GM03348 (cell line): ENCODE measurements around the gene EIF4EBP3.

ENCODE experiments used
- DNase-seq: peaks from one replicate; pipeline ENCODE4 v3.0.0; 2012; ENCODE audit warnings: low spot score

The EIF4EBP3 gene

GRCh38 chr5:140547508-140548299, at the start of gene EIF4EBP3:
Gene EIF4EBP3, plus strand, starts transcription at chr5:140547662. Its CDS starts 76 bp downstream, at chr5:140547738.
- peak; percentile 97 for DNase-seq

GRCh38 chr5:140497897-140498296, 49.6 kb upstream of the EIF4EBP3 start:
- DNase-seq: no peak

GRCh38 chr5:140498591-140498990, 48.9 kb upstream of the EIF4EBP3 start:
- DNase-seq: no peak

GRCh38 chr5:140502834-140503233, 44.6 kb upstream of the EIF4EBP3 start:
- DNase-seq: no peak

GRCh38 chr5:140509898-140510297, 37.6 kb upstream of the EIF4EBP3 start:
- DNase-seq: no peak

GRCh38 chr5:140513124-140513523, 34.3 kb upstream of the EIF4EBP3 start:
- DNase-seq: no peak

- DNase-seq: no peak
Measured at GRCh38 chr5:140524003-140524402, 23.5 kb upstream of the EIF4EBP3 start.

- no peak for DNase-seq
Measured at GRCh38 chr5:140540227-140540626, 7.2 kb upstream of the EIF4EBP3 start.

- no peak for DNase-seq
Measured at GRCh38 chr5:140542972-140543371, 4.5 kb upstream of the EIF4EBP3 start.

- DNase-seq: no peak
Measured at GRCh38 chr5:140544986-140545385, 2.5 kb upstream of the EIF4EBP3 start.

- no peak for DNase-seq
Measured at GRCh38 chr5:140545606-140546005, 1.9 kb upstream of the EIF4EBP3 start.

- DNase-seq: no peak
Measured at GRCh38 chr5:140546851-140547507, 483 bp upstream of the EIF4EBP3 start.

GRCh38 chr5:140548300-140548688, 832 bp downstream of the EIF4EBP3 start:
- DNase-seq: no peak

GRCh38 chr5:140548791-140549190, 1.3 kb downstream of the EIF4EBP3 start:
- DNase-seq: no peak

GRCh38 chr5:140549237-140550144, 2.0 kb downstream of the EIF4EBP3 start:
- DNase-seq: peak; percentile 34

GRCh38 chr5:140550147-140551079, 3.0 kb downstream of the EIF4EBP3 start:
- DNase-seq: no peak

GRCh38 chr5:140551872-140552271, 4.4 kb downstream of the EIF4EBP3 start:
- DNase-seq: no peak

GRCh38 chr5:140553657-140554056, 6.2 kb downstream of the EIF4EBP3 start:
- no peak for DNase-seq

GRCh38 chr5:140554454-140554853, 7.0 kb downstream of the EIF4EBP3 start:
- no peak for DNase-seq

GRCh38 chr5:140555747-140556312, 8.4 kb downstream of the EIF4EBP3 start:
- no peak for DNase-seq

GRCh38 chr5:140556438-140556837, 9.0 kb downstream of the EIF4EBP3 start:
- no peak for DNase-seq
